ENCODE results near the gene GON7.
A peak's percentile ranks its signal among the peaks of the same experiment; 100 is the strongest.
"Not testable (repeated sequence)": the region's sequence is repeated elsewhere in the genome, so short reads cannot be mapped to it uniquely, and the experiment has no call there.

The GON7 gene

GRCh38 chr14:93199031-93199430, 7.8 kb downstream of the GON7 start:
- no peak for DNase-seq (ENCODE audit: low spot score)

DNA sequence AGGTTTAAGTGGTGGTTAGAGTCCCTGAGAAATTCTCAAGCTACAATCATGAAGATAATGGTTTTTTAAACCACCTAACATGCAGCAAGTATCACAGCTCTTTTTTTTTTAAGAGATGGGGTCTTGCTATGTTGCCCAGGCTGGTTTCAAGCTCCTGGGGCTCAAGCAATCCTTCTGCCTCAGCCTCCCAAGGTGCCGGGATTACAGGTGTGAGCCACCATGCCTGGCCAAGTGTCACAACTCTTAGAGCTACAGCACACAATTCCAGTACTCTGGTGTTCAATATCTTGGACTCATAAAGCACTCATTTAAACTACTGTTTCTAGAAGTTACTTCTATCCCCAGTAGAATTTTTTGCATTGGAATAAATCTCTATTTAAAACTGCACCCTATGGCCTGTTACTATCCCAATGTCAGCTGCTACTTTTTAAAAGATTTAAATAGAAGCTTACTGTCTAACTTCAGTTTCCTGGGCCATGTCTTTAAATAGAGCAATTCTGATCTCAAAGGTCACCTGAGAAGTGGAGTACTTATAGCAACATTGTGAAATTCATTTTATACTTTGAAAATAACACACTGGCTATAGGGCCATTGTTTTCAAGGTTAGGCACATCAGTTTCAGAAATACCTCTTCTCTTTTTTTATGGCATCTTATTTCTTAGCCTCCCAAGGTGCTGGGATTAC, 11.4 kb downstream of the GON7 start:
- no peak for DNase-seq (ENCODE audit: low spot score)

DNA sequence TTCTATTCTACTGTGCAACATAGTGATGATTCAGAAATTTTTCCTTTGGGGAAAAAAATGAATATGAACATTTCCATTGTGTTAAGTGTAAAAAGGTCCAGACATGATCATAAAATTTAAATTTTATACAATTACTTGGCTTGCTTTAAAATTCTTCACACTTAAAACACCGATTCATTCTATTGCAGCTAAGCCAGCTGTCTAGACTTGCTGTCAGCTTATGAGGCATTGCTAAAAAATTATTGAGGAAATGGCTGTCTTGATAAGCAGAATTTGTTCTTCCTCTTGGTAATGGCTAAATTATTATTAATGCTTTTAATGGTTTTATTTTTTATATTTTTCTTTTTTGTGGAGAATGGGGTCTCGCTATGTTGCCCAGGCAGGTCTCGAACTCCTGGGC, 19.9 kb downstream of the GON7 start:
- DNase-seq (ENCODE audit: low spot score): no peak

DNA sequence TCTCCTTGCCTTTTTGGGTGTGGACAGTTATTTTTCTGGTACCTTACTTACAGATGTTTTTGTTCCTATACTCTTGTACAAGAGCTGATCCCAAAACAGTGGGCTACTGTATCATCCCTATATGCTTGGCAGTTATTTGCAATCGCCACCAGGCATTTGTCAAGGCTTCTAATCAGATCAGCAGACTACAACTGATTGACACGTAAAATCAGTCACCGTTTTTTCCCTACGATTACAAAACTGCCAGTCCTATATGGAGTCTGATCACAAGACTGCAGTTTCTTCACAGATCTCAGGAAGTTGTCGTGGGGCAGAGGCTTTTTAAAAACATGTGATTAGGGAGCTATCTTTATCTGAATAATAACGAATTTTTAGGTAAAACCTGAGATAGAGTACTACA, 20.4 kb downstream of the GON7 start:
- DNase-seq (ENCODE audit: low spot score): no peak

- DNase-seq (ENCODE audit: low spot score): no peak
Observed at GRCh38 chr14:93185349-93185720, 21.5 kb downstream of the GON7 start.

GRCh38 chr14:93184391-93185348, 22.2 kb downstream of the GON7 start, which contains the start of the genes LYSET and MOAP1:
LYSET (plus strand) TSS chr14:93185317; CDS start chr14:93185406, 89 bp downstream.
MOAP1 (minus strand) TSS chr14:93184897; CDS start chr14:93184242, 655 bp downstream.
- peak; percentile 96 for DNase-seq (ENCODE audit: low spot score)

GRCh38 chr14:93183596-93184317, 23.1 kb downstream of the GON7 start:
- no peak for DNase-seq (ENCODE audit: low spot score)

GRCh38 chr14:93175492-93175891, 31.4 kb downstream of the GON7 start:
- DNase-seq (ENCODE audit: low spot score): no peak

DNA sequence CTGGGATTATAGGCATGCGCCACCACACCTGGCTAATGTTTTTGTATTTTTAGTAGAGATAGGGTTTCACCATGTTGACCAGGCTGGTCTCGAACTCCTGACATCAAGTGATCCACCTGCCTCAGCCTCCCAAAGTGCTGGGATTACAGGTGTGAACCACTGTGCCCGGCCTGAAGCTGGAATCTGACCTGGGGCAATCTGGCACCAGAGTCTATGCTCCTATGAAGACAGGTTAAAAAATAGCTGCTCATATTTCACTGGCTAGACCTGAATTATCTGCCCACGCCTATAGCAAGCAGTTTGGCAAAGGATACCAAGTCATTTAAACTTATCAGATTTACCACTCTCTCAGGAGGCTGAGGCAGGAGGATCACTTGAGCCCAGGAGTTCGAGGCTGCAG, 32.1 kb downstream of the GON7 start:
- not testable (repeated sequence) for DNase-seq (ENCODE audit: low spot score)

GRCh38 chr14:93173943-93174395, 32.9 kb downstream of the GON7 start:
- DNase-seq (ENCODE audit: low spot score): peak; percentile 9

DNA sequence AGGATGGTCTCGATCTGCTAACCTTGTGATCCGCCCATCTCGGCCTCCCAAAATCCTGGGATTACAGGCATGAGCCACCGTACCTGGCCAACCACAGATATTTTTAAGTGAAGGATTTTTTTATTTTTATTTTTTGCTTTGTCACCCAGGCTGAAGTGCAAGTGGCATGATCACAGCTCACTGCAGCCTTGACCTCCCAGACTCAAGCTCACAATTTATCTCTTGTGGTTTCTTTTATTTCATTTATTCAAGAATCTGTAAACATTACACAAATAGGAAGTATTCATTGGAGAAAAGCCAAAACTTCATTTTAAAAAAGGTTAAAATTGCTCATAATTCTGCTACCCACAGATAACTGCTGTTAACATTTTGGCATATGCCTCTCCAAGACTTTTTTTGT, 35.5 kb downstream of the GON7 start:
- DNase-seq (ENCODE audit: low spot score): no peak

- not testable (repeated sequence) for DNase-seq (ENCODE audit: low spot score)
Observed at GRCh38 chr14:93170141-93170540, 36.7 kb downstream of the GON7 start.

GRCh38 chr14:93169619-93170018, 37.2 kb downstream of the GON7 start:
- DNase-seq (ENCODE audit: low spot score): not testable (repeated sequence)

DNA sequence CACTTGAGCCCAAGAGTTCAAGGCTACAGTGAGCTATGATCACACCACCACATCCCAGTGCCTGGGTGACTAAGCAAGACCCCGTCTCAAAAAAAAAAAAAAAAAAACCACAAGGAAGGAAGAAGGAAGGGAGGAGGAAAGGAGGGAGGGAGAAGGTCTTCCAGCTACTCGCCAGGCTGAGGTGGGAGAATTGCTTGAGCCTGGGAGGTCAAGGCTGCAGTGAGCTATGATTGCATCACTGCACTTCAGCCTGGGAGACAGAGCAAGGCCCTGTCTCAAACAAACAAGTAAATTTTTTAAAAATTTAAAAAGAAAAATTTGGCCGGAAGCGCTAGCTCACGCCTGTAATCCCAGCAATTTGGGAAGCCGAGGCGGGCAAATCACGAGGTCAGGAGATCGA, 38.3 kb downstream of the GON7 start:
- not testable (repeated sequence) for DNase-seq (ENCODE audit: low spot score)

DNA sequence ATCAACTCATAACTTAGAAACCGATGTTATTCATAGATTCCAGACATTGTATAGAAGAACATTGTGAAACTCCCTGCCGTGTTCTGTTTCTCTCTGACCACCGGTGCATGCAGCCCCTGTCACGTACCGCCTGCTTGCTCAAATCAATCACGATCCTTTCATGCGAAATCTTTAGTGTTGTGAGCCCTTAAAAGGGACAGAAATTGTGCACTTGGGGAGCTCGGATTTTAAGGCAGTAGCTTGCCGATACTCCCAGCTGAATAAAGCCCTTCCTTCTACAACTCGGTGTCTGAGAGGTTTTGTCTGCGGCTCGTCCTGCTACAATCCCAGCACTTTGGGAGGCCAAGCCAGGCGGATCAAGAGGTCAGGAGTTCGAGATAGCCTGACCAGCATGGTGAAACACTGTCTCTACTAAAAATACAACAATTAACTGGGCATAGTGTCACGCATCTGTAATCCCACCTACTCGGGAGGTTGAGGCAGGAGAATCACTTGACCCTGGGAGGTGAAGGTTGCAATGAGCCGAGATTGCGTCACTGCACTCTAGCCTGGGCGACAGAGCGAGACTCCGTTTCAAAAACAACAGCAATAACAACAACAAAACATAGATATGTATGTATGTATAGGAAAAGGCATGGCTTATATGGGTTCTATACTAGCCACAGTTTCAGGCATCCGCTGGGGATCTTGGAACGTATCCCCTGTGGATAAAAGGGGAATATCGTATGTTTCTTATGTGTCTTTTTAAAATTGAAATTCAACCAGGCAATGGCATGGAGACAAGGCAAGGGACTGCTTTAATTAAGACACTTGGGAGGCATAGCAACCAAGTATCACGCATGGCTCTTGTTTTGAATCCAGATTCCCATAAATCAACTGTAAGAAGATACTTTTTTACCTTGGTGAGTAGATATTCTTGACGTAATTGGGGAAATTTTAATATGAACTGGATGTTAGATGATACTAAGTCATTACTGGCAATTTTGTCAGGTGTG, 41.3 kb downstream of the GON7 start:
- not testable (repeated sequence) for DNase-seq (ENCODE audit: low spot score)

GRCh38 chr14:93163564-93163963, 43.3 kb downstream of the GON7 start:
- DNase-seq (ENCODE audit: low spot score): no peak

GRCh38 chr14:93161411-93161940, 45.4 kb downstream of the GON7 start:
- DNase-seq (ENCODE audit: low spot score): no peak

GRCh38 chr14:93160353-93160801, 46.5 kb downstream of the GON7 start:
- DNase-seq (ENCODE audit: low spot score): peak; percentile 32

DNA sequence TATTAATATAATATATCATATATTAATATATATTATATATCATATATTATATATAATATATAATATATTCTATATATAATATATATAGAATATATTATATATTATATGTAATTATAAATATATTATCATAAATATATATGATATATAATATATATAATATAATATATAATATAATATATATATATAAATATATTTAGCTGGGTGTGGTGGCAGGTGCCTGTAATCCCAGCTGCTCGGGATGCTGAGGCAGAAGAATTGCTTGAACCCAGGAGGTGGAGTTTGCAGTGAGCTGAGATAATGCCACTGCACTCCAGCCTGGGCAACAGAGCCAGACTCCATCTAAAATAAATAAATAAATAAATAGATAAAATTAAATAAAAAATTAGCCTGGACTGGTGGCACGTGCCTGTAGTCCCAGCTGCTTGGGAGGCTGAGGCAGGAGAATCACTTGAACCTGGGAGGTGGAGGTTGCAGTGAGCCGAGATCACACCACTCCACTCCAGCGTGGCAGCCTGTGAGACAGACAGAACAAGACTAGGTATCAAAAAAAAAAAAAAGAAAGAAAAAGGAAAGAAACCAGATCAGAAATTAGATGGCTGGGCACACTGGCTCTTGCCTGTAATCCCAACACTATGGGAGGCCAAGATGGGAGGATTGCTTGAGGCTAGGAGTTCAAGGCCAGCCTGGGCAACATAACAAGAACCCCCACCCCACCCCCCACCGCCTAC, 47.1 kb downstream of the GON7 start:
- DNase-seq (ENCODE audit: low spot score): not testable (repeated sequence)

DNA sequence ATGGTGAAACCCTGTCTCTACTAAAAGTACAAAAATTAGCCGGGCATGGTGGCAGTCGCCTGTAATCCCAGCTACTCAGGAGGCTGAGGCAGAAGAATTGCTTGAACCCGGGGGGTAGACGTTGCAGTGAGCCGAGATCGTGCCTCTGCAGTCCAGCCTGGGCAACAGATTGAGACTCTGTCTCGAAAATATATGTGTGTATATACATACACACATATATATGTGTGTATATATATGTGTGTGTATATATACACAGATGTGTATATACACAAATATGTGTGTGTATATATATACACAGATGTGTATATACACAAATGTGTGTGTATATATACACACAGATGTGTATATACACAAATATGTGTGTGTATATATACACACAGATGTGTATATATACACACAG, 48.5 kb downstream of the GON7 start:
- not testable (repeated sequence) for DNase-seq (ENCODE audit: low spot score)
